Fibroblast of skin of left quadriceps (primary cell): ENCODE measurements around the gene IFNAR2.

Experiments
- DNase-seq, 2 experiments: peaks; one replicate each; pipeline ENCODE4 v3.0.0-alpha.2; 2013; ENCODE audit warnings: low read depth in 2 of 2

Gene IFNAR2

DNA sequence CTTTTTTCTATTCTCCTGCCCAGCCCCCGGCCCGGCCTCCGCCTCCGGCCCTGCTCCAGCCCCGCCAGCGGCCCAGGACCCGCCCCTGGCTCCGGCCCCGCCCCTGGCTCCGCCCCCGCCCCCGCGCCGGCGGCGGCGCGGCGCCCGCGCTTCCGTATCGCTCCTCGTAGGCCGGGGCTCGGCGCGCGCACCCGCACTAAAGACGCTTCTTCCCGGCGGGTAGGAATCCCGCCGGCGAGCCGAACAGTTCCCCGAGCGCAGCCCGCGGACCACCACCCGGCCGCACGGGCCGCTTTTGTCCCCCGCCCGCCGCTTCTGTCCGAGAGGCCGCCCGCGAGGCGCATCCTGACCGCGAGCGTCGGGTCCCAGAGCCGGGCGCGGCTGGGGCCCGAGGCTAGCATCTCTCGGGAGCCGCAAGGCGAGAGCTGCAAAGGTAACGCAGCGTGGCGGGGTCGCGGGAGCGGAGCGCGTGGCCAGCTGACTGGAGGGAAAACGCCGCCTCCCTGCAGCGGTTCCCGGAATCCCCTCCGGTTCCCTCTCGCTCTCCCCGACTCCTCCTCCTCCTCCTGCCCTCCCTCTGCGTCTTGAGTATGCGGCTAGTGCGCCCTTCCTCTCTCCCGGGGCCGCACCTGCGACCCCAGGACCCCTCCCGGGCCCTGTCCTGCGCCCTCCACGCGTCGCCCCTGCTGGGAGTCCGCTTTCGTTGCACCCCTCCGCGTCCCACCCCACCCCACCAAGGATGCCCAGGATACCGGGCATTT, at the start of gene IFNAR2:
Gene IFNAR2 (plus strand): TSS at position 155 of the 761 bp plus-strand sequence. CDS start 11,985 bp downstream, outside the sequence.
- peak in 1 of 2 experiments; percentile 11 for DNase-seq

DNA sequence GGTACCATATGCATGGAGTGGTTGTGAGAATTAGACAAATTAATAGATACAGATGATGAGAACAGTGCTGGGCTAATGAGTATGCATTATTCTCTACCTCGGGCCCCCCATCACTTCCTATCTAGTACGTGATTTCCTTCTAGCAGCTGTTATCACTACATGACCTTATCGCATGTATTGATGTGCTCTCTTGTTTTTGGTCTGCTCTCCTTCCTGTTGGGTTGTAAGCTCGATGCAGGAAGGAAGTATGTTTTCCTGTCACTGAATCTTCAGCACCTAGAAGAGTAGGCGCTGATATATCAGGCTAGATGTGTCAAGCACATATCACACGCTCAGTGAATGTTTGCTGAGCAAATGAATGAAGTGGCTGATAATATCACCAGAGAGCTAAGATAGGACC, 43.9 kb upstream of the IFNAR2 start:
- no peak for DNase-seq

DNA sequence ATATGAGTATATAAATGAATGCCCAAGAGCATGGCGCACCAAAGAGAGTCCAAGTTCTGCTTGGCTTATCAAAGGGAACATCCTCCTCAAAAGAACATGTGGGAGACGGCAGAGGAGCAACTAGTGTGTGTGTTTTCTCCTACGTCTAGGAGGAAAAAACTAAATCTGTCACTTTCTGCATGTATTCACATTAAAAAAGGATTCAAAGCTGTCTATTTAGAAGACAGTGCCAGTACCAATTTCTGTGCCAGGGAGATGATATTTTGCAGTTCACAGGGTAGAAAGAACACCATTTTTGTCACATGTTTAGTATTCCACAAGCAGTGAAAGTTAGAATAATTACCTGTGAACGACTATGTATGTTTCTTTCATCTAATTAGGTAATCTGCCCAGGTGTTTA, 42.5 kb upstream of the IFNAR2 start:
- no peak for DNase-seq

DNA sequence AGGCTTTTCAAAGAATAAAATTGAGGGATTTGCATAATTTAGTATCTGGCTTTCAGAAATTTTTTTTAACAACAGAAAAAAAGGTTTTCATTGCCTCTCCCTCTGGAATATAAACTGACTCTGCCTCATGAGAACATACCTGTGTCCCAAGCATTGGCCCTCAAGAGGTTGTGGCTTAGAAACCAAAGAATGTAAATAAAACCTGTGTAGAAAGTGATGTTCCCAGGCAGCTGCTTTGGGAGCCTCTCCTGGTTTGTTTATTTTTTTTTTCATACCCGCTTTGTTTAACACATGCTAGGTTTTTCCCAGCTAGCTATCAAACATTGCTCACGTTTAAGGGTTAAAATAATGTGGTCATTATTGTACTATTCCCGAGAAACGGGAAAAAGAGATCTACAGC, 40.5 kb upstream of the IFNAR2 start:
- DNase-seq: no peak

DNA sequence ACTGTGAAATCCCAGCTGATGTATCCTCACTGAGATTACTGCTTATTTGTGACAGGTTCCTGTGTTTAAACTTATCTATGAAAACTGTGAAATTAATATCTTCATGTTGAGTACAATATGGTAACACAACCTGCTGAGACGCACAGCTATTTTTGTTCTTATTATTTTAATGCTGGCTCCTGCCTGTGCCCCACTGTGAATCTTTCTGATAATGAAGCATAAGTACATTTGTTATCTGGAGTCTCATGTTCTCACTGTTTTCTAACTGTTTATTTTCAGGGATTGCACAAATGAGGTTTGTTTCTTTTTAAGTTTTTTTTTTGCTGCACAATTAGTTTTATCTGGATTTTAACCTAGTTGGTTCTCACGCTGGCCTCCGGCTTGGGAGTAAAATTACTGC, 39.9 kb upstream of the IFNAR2 start:
- DNase-seq: no peak

DNA sequence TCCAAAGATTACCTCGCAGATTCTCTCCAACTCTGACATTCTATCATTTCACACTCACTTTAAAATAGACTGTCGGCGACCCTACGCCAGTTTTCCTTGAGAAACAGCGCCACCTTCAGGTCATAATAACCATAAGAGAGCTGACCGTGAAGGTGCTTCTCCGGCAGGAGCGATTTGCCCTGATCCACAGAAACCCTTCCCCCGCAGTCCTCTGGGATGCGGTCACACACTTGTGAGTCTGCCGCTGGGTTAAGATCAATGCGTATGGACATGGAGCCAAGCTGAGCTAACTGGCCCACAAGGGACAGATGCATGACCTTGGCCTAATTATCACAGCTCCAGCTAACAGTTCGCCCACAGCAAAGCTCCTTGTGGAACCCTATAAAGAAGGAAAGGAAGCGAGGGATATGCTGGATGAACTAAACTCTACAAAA, 32.8 kb upstream of the IFNAR2 start:
- DNase-seq: peak; percentile 22 to 25

DNA sequence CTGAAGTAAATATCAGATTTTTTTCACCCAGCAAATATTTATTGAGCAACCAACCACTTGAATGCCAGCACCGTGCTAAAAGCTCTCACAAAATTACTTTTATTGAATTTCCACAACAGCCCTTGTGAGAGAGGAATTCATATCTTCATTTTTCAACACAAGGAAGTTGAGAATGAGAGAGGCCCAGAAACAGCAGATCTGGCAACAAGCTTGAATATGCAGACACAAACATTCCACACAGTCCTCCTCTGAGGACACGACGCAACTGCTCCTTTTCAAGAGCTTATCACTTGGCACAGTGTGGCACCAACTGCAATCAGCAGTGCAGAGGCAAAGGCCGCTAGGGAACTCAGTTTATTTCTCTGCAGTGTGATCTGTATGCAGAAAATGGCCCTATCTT, 32.2 kb upstream of the IFNAR2 start:
- no peak for DNase-seq

DNA sequence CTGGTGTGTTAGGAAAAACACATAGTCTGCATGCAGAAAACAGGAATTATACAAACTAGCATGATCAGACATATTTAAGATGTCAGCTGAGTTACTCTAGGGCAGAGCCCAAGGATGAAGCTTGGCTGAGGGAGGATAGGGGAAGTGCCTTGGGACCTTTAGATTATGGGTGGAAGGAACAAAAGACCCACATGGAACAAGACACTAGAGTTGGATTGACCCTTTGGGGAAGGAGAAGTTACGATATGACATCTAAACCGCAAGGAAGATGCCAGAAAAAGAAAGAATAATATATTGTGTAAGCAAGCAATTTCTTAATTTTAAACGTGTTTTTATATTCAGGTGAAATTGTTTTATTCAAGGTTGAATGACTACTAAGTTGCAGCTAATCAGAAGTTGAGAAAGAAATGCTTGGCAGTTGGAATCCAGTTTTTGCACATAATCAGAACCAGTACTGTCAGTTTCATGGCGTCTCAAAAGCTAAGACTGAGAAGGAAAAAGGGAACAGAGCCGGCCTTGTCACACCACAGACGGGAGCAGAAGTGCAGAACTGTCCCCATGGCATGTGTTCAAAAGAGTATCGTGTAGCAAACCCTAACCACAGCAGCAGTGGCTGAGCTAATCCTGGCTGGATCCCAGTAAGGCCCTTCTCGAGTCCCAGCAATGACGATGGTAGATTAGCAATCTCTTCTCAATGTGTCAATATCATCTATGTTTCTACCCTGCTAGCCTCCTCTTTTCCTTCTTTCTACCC, 31.2 kb upstream of the IFNAR2 start:
- no peak for DNase-seq

DNA sequence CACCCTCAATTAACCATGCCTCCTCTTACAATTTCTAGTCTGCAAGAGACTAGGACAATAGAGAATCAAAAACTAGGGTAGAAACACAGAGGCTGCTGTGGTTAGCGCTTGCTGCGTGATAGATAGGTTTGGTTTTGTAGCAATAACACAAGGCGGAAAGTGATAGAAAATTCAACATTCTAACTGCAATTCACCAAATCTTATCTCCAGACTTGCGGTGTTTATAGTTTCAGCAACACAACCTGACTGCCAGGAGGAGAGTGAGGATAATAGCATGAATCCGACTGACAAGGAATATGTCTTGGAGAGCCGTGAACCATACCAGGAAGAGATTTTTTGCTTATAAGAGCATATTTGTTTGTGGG, 30.7 kb upstream of the IFNAR2 start:
- no peak for DNase-seq

DNA sequence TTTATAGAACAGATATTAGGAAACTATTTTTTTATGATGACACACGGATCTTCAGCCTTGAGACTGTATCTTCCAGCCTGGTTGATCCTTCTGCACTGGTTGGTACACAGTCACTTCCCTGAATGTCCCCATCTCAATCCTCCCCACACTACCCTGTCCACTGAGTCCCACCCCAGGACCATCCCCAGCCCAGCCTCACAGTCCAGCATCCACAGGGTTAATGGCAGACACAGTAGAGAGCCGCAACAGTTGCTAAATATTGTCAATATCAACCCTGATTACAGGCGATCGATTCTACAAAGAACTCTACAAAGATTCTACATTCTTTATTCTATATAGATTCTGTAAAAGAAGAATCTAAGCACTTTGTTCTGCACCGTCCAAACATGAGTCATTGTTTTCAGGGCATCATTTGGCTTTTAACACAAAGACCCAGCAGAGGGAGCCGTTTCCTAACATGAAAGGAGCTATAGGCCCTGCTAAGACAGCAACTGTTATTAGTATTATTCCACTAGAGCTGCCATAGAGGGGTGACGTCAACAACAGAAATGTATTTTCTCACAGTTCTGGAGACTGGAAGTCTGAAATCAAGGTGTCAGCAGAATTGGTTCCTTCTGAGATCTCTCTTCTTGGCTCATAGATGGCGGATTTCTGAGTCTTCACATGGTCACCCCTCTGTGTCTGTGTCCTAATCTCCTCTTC, 30.1 kb upstream of the IFNAR2 start:
- DNase-seq: peak; percentile 82 to 87

DNA sequence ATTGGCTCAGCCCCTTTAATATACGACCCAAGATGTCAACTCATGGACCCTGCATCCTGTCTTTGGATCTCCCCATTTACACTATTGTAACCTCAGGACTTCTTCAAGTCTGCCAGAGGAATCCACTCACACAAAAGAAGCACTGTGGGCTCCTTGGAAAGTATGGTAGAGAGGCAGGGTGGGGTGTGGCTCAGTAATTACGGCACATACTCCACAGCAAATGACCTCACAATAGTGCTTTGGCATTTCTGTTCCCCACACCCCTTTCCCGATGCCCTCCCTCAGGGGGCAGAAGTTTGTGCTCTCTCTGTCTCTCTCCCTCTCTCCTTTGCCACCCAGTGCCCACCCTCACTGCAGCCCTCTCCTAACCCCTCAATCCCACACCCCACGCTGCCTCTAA, 27.8 kb upstream of the IFNAR2 start:
- DNase-seq: no peak

DNA sequence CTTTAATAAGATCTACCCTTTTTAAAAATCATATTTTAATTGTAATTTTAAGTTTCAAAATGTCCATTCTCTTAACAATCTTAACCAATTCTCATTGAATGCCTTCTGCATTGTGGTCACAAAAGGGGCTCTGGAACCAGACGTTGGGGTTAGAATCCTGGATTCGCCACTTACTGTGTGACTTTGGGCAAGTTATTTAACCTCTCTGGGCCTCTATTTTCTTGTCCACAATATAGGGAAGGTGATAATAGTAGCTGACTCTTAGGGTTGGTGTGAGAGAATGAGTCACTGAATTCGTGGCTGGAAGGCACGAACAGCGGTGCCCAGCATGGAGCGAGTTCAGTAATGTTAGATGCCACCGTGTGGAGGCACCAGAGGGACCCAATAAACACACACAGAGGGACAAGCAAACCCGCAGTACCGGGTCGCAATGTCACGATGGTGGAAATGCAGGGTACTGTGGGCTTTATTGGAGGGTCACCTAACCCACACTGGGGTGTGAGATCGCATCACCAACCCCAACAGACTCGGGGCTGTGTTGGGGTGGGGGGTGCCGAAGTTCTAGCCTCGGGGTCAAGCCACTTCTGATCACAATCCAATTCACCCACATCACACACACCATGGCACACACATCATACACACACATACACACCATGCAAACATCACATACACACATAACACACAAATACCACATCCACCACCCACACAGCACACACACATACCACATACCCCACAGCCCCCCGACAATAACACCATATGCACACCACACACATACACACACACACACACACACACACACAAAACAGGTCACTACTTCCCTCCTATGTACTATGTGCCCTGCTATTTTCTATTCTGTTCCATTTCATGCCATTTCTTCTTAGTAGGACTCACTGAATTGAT, 27.0 kb upstream of the IFNAR2 start:
- DNase-seq: no peak

DNA sequence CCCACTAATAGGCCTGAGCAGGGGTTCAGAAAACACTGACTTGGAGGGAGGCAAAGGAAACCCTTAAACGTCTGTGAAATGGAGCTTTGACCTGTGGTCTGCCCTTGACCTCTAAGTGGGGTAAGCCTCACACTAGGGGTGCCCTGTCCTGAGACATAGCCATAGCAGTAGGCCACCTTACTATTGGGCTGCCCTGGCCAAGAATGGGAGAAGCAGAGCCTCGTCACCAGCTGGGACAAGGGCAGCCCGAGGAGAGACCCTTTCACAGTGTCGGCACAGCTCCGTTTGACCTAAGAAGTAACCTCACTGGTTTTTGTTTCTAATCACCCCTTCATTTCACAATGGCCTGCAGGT, 26.4 kb upstream of the IFNAR2 start:
- DNase-seq: no peak

DNA sequence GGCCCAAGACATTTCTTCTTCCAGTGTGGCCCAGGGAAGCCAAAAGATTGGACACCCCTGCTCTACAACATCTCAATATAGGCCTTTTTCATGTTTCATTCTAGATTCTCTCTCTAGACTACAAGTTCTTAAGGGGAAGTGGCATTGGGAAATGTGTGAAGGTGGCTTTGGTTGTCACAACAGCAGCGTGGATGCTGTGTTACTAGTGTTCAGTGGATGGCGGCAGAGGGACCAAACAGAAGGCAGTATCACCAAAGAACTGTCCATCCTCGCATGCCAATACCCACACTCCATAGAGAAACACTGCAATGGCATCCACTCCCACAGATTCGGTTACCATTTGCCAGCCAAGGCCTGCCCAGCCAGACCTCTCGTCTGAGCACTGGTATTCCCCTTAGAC, 24.3 kb upstream of the IFNAR2 start:
- no peak for DNase-seq

DNA sequence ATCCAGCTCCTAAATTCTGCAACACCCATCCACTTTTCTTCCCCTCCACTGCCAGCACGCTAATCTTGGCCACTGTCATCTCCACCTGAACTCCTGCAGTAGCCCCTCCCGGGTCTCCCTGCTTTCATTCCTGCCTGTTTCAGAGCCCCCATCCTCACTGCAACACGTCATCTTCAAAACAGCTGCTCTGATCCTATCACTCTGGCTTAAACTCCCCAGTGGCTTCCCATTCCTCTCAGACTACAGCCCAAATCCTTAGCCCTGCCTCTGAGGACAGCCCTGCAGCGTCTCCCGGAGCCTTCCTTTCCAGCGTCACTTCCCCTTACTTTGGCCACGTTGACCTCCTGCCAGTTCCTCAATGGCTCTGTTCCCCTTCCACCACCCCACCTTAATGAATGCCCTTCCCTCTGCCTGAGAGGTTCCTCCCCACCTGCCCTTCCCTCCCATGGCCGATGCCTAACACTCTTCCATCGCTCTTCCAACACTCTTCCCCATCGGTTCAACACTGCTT, 22.9 kb upstream of the IFNAR2 start:
- DNase-seq: no peak

DNA sequence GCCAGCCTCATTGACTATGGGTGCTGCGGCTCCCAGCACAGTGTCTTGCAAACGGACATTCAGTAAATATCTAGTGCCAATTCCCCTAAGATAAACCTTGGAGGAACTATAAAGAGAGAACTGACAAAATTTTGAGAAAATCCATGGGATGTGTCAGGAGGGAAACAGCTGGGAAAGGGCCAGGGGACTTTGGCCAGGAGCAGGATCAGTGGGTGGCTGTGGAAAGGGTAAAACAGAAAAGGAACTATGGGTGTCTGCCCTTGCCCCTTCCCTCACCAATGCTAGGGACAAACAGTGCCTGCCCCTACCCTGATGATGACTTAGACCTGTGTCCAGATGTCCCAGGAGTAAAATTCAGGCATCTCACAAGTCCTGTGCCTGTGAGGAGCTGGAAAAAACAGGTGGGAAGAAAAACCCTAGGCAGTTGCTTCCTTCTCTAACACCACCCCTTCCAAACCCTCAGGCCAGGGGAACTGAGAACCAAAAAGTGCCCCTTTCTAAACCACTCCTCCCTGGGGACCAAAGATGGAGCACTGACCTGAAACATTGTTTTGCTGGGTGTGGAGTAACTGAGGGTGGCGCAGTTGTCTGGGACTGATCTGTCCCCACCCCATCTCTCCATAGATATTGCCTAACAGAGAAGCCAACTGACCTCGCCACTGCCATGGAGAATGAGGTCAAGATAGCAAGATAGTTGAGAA, 22.1 kb upstream of the IFNAR2 start:
- DNase-seq: no peak

DNA sequence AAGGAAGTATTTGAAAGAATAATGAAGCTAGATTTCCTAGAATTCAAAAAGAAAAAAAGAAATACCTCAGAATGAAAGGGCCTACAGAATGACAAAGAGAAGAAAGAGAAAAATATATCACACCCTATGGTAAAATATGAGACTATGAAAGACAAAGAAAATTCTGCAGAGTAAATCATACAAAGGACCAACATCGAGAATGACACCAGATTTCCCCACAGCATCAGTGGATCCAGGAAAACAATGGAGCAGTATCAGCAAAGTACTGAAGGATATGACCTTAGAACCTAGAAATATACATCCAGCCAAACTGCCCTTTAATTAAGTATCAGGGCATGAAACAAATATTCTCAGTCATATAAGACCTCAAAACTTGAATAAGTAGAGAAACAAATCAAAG, 21.2 kb upstream of the IFNAR2 start:
- no peak for DNase-seq

DNA sequence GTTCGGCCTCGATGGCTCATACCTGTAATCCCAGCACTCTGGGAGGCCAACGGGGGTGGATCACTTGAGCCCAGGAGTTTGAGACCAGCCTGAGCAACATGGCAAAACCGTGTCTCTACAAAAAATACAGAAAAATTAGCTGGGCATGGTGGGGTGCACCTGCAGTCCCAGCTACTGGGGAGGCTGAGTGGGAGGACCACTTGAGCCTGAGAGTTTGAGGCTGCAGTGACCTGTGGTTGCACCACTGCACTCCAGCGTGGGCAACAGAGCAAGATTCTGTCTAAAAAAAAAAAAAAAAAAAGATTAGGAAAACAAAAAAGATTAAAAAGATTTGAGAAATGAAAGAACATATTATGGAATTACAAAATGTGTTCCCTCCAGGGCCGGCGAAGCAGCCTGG, 18.4 kb upstream of the IFNAR2 start:
- no peak for DNase-seq

DNA sequence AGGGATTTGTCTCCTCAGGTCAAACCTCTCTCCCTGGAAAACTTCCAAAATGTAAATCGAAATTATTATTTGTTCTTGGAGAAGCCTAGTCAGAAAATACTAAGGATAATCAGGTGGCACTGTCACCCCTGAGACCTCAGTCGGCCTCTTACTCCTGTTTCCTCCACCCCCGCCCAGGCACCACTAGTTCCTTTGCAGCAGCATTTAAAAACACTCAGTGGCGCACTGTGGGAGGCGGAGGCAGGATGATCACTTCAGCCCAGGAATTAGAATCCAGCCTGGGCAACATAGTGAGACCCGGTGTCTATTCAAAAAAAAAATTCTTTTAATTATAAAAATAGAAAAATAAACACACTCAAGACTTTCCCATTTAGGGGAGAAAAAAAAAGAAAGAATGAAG, 18.0 kb upstream of the IFNAR2 start:
- DNase-seq: no peak

DNA sequence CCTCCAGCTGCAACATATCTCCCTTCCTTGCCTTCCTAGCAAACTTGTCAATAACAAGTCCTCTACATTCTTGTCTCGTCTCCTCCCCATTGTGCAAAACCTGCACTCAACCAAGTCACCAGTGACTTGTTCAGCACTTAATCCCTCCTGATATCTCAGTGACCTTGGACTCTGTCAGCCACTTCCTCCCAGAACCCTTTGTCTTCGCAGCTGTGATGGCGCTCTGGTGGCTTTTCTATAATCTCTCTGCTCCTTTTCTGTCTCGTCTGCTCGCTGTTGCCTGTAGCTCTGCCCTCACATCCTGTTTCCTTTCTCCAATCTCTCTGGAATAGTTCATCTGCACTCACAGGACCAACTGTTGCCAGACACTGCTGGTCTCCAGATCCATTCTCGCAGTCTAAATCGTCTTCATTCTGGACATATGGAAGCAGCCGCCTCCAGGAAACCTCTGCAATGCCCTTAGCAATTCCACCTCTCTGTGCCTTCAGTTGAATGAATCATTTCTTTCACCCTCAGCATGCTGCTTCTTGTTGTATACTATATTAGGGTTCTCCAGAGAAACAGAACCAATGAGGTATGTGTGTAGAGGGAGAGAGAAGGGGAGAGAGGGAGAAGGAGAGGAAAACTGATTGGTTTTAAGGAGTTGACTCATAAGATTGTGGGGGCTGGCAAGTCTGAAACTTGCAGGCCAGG, 17.4 kb upstream of the IFNAR2 start:
- peak in 1 of 2 experiments; percentile 12 for DNase-seq
